ENCODE results near the gene CYP4V2.

- no peak for TF ChIP-seq CTCF (IDR thresholded peaks at IDR 0.05)
- TF ChIP-seq POLR2A (IDR thresholded peaks at IDR 0.05; ENCODE audit: low read depth) = no peak
- TF ChIP-seq EP300 (IDR thresholded peaks at IDR 0.05) = no peak
- no peak for TF ChIP-seq POLR2AphosphoS5 (IDR thresholded peaks at IDR 0.05)
Measured at GRCh38 chr4:186240452-186240847, 49.1 kb downstream of the CYP4V2 start.
